Middle frontal gyrus (tissue), 1 donor: ENCODE results near the gene RPL35A.
"Not testable (repeated sequence)": the region's sequence is repeated elsewhere in the genome, so short reads cannot be mapped to it uniquely, and the experiment has no call there.

Experiments used
- DNase-seq: peaks from one replicate; pipeline ENCODE4 v3.0.0-alpha.2; 2015; ENCODE audit warnings: low spot score; ENCODE audit errors: extremely low spot score

Gene RPL35A

DNA sequence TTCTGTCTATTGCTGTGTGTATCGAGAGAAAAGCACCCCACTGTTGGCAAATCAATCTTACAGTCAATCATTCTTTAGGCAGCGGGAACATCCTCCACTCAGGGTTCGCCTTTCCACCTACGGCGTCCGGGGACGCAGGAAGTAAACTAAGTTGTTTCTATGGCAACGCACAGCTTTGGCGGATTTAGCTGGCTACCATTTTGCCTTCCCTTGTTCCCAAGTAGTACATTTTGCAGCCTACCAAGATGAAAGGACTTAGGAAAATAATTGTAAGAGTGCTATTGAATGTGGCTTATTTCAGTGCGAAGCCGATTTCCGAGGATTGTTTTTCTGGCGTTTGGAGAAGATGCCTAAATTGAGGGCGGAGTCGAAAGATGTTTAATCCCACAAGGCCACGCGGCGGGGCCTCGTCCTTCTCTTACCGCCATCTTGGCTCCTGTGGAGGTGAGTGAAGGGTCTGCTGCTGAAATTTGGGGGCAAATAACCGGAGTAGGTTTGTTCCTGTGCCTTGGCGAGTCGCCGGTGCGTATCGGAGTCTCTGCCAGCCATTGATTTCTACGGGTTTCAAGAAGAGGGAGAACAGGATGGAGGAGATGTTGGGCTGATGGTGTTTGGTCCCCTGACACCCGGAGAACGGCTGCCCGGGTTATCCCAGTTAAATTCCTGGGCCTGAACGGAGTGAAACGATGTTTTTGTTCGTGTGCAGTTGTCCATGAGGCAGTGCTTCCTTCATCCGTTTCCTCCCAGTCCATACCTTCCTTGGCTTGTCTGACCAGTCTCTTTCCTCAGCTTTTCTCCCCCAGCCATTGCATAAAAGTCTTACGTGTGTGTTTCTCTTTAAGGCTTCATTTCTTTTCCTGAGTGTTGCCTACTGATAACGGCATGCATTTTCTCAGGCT lies at the start of gene RPL35A:
TSS of gene RPL35A (plus strand) at position 413 of the 899 bp plus-strand sequence. CDS start 778 bp downstream, outside the sequence.
- peak; percentile 83 for DNase-seq

DNA sequence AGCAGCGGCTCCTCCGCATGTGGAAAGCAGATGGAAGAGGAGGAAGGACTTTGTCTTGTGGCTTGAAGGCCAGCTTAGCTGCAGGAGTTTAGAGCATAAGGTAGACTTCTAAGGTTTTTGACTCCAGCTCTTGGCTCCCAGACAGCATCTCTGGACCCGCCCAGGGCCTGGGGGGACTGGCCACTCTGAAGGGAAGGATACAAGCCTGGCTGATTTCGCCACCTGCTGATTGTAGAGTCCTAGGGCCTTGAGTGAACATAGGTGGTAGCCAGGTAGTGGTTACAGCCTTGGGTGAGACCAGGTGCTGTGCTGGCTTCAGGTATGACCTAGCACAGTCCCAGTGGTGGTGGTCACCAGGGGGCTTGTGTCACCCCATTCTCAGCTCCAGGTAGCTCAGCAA lies 48.4 kb upstream of the RPL35A start:
- no peak for DNase-seq

GRCh38 chr3:197906023-197906849 lies 43.8 kb upstream of the RPL35A start:
- DNase-seq = peak; percentile 65

GRCh38 chr3:197906850-197907187 lies 43.2 kb upstream of the RPL35A start:
- DNase-seq = no peak

GRCh38 chr3:197907196-197907595 lies 42.8 kb upstream of the RPL35A start:
- DNase-seq = no peak

- not testable (repeated sequence) for DNase-seq
Observed at GRCh38 chr3:197908550-197908949, 41.4 kb upstream of the RPL35A start.

DNA sequence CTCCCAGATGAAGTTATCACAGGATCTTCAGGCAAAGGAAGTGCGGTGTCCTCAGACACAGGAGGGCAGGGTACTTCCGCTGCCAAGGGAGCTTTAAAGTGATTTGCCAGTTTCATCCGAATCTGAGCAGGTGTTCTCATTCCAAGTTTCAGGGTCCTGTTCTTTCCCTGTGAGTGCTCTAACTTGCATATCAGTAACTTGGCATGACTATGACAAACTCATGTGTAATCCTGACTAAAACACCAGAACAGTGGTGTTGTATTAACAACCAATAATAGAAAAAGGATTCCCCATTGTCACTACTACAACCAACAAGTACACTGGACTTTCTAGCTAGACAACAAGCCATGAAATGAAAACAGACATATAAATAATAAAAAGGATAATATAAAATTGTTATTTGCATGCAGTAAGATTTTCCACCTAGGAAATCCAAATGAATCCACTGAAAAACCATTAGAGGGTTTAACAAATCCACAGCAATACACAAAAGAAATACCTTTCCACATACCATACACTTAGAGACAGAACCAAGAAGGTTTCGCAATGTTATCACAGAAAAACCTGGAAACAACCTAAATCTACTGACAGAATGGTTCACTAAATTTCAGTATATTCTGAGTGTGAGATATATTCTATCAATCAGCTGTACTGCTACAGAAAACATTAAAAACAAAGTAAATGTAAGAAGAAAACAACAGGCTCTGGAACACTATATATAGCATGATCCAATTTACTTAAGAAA lies 40.9 kb upstream of the RPL35A start:
- DNase-seq = no peak

DNA sequence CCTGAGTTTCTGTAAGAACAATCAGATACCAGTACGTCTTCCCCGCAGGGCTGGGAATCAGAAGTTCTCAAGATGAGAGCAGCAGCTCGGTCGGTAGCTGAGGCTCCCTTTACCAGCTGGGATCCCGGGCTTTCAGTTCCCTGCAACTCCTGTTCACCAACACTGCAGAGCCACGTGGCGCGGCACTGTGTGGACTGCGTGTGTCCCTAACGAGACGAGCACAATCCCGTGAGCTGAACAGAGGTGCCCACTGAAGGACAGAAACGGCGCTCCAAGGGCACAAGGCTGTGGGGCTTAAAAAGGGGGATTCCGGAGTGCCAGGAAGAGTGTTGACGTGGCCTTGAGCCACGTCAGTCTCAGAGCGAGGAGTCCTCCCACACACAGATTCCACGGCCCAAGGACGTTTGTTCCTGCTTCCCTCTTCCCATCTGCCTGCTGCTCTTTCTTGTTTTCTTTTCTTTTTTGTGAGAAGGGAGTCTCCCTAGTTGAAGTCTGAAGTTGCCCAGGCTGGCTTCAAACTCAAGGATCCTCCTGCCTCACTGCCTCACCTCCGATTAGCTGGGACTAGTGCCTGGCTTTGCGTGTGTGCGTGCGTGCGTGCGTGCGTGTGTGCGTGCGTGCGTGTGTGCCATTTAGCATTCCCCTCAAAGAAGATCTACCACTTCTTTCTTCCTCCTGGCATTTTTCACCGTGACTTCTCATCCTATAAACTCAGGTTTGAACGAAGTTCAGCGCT lies 37.1 kb upstream of the RPL35A start:
- no peak for DNase-seq

- no peak for DNase-seq
Observed at GRCh38 chr3:197913641-197914380, 36.2 kb upstream of the RPL35A start.

DNA sequence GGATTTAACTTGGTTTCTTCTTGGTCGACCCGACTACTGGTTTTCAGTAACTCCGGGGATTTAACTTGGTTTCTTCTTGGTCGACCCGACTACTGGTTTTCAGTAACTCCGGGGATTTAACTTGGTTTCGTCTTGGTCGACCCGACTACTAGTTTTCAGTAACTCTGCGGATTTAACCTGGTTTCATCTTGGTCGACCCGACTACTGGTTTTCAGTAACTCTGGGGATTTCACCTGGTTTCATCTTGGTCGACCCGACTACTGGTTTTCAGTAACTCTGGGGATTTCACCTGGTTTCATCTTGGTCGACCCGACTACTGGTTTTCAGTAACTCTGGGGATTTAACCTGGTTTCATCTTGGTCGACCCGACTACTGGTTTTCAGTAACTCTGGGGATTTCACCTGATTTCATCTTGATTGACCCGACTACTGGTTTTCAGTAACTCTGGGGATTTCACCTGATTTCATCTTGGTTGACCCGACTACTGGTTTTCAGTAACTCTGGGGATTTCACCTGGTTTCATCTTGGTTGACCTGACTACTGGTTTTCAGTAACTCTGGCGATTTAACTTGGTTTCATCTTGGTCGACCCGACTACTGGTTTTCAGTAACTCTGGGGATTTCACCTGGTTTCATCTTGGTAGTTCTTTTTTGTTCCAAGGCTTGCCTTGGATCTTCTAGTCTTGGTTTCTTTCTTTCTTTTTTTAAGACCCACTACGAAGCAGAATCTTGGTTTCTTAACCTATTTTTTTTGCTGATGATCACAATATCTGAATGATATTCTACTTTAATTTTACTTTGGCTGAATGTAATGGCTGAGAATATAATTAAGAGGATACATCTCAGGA lies 28.3 kb upstream of the RPL35A start:
- DNase-seq = not testable (repeated sequence)

- DNase-seq = no peak
Observed at GRCh38 chr3:197926418-197926817, 23.6 kb upstream of the RPL35A start.

GRCh38 chr3:197927578-197927977 lies 22.4 kb upstream of the RPL35A start:
- not testable (repeated sequence) for DNase-seq

DNA sequence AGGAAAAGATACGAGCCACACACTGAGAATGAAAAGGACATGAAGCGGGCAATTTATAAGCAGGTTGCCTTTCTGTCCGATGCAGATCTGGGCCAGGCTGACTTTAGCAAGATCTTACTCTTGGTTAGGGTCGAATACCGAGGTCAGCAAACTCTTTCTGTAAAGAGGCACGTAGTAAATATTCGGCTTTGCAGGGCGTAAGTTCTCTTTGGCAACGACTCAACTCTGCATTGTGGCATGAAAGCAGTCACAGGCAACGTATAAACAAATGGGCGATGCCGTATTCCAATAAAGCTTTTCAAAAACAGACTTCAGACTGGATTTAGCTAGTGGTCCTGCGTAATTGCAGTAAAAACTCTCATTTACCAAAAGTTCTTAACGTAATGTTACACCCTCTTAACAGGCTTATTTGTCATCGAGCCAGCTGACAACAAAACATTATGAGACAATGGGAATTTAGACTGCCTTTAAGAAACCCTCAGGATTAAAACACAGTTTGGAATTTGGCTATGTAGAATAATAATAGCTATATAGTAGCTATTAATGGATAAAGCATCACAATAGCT lies 13.1 kb upstream of the RPL35A start:
- DNase-seq = no peak

DNA sequence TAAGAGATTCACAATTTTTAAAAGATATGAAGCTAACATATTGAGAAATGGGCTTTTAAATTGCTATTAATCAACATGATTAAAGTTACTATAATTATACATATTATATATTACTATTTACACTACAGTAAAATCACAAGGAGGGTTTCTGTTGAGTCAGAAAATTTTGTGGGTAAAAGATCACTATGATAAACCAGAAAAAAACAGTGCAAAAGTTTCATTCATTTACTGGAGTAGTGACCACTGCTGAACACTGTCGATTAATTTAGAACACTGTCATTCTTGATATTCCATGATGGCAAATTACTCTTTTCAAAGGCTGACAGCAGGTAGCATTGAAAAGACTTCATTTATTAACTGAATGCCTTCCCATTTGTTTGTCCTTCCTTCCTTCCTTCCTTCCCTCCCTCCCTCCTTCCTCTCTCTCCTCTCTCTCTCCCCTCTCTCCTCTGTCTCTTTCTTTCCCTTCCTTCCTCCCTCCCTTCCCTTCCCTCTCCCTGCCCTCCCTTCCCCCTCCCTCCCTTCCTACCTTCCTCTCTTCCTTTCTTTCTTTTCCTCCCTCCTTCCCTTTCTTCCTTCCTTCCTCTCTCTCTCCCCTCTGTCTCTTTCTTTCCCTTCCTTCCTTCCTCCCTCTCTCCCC lies 9.1 kb upstream of the RPL35A start:
- no peak for DNase-seq

- DNase-seq = no peak
Observed at GRCh38 chr3:197942956-197943556, 6.9 kb upstream of the RPL35A start.

- DNase-seq = no peak
Observed at GRCh38 chr3:197949191-197949777, 706 bp upstream of the RPL35A start.

- no peak for DNase-seq
Observed at GRCh38 chr3:197950677-197951061, 679 bp downstream of the RPL35A start.
